UCSD-AML1 (cell line): ENCODE data around the gene RSPH3.
"Not testable (repeated sequence)": the region's sequence is repeated elsewhere in the genome, so short reads cannot be mapped to it uniquely, and the experiment has no call there.

Experiments
- DNase-seq: peaks from one replicate; lab custom pipeline; 2025; ENCODE audit not compliant: unreplicated experiment; lab: John Stamatoyannopoulos, UW

RSPH3 gene

DNA sequence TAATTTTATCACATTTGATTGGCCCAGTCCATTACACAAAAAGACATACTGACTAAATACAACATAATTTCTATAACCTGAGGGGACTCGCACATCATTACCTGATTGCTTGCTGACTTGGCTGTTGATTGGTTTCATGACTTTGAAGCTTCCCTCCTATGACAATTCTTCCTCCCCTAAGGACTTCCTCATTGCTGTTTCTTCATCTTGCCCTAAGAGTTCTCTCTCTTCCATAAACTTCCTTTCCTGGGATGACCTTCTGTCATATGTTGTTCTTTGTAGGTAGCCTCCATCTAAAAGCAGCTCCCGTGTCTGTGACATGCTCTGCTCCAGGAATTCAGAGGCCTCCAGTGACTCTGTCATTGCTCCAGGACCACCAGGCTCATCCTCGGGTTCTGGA, 22.6 kb downstream of the RSPH3 start:
- no peak for DNase-seq

- no peak for DNase-seq
Observed at GRCh38 chr6:158972241-158973233, 27.5 kb downstream of the RSPH3 start.

DNA sequence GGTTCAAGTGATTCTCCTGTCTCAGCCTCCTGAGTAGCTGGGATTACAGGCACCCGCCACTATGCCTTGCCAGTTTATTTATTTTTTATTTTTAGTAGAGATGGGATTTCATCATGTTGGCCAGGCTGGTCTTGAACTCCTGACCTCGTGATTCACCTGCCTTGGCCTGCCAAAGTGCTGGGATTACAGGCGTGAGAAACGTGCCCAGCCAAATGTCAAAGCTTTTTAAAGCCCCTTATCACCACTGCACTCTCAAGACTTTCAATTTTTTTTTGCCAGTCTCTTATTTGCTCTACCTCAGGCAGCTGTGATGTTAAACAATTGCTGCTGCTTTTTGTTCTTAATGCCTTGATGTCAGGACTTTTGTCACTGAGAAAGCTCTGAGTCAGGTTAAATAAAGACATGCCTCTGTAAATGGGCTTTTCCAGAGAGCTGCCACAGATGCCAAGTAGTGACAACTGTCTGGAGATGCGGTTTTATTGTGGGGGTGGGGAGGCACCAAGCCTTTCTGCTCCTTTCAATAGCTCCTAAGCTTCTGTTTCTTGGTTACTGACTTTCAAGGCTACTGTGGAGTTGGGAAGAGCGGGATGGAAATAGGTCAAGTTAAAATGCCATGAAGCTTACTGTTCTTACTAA, 29.2 kb downstream of the RSPH3 start:
- no peak for DNase-seq

- no peak for DNase-seq
Observed at GRCh38 chr6:158969148-158969547, 30.9 kb downstream of the RSPH3 start.

GRCh38 chr6:158963020-158963808, 36.8 kb downstream of the RSPH3 start:
- no peak for DNase-seq

- no peak for DNase-seq
Observed at GRCh38 chr6:158962371-158962770, 37.6 kb downstream of the RSPH3 start.

- DNase-seq, result no peak
Observed at GRCh38 chr6:158960026-158960425, 40.0 kb downstream of the RSPH3 start.

- no peak for DNase-seq
Observed at GRCh38 chr6:158959552-158959951, 40.5 kb downstream of the RSPH3 start.

GRCh38 chr6:158958504-158959386, 41.3 kb downstream of the RSPH3 start:
- no peak for DNase-seq

GRCh38 chr6:158955255-158955654, 44.7 kb downstream of the RSPH3 start:
- no peak for DNase-seq

DNA sequence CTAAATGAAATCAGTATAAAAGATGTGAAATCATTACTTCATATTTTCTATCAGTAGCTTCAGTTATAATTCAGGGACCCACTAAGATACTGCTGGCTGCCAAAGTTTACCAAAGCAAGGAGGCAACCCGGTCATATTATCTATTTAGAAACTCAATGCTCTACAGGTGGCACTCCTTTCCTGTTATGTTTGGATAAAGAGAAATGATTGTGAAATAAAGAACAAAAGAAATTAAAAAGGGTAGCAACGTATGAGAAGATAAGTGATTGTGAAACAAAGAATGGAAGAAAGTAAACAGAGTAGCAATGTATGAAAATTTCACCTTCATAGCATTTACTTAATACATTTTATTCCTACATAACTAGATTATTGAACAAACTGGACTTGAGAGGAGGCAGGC, 45.2 kb downstream of the RSPH3 start:
- no peak for DNase-seq

- not testable (repeated sequence) for DNase-seq
Observed at GRCh38 chr6:158952011-158952410, 48.0 kb downstream of the RSPH3 start.

DNA sequence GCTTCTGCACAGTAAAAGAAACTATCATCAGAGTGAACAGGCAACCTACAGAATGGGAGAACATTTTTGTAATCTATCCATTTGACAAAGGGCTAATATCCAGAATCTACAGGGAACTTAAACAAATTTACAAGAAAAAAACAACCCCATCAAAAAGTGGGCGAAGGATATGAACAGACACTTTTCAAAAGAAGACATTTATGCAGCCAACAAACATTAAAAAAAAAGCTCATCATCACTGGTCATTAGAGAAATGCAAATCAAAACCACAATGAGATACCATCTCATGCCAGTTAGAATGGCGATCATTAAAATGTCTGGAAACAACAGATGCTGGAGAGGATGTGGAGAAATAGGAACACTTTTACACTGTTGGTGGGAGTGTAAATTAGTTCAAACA, 48.4 kb downstream of the RSPH3 start:
- DNase-seq, result not testable (repeated sequence)

- DNase-seq, result no peak
Observed at GRCh38 chr6:158947284-158947683, 52.7 kb downstream of the RSPH3 start.

DNA sequence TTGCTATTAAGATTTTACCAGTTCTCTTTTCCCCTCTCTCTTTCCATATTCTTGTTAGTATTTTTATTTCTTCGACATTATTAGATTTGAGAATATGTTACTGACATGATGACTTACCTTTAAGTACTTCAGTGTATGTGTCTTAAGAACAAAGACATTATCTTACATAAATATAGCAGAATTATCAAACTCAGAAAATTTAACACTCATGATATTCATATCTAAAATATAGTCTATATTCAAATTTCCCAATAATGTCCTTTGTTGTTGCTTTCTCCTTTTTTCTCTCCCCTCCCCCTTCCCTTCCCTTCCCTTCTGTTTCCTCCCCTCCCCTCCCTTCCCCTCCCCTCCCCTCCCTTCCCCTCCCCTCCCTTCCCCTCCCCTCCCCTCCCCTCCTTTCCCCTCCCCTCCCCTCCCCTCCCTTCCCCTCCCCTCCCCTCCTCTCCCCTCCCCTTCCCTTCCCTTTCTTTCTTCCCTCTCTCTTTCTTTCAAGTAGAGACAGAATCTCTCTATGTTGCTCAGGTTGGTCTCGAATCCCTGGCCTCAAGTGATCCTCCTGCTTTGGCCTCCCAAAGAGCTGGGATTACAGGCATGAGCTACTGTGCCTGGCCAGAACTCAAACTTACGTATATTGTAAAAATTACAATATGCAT, 56.5 kb downstream of the RSPH3 start:
- DNase-seq, result no peak

GRCh38 chr6:158942349-158942748, 57.7 kb downstream of the RSPH3 start:
- DNase-seq, result no peak

DNA sequence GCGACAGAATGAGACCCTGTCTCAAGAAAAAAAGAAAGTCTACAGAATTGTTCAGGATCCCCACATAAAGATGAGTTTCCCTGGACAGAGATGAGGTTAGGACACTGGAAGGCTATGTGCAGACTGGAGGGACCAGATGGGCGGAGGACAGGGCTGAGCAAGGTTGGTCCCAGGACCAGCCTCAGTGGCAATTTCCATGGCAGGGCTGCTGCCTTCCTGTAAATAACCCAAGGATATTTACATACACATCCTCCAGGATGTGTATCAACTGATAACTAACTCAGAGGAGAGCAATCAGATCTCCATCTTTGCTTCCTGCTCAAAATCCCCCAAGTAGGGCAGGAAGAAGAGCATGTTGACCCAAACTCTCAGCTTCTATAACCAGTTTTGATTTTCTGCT, 58.8 kb downstream of the RSPH3 start:
- no peak for DNase-seq

- DNase-seq, result no peak
Observed at GRCh38 chr6:158939255-158940159, 60.5 kb downstream of the RSPH3 start.

- DNase-seq, result no peak
Observed at GRCh38 chr6:158938811-158939254, 61.2 kb downstream of the RSPH3 start.
